ENCODE data around the gene FBXO34.
"Not testable (repeated sequence)": the region's sequence is repeated elsewhere in the genome, so short reads cannot be mapped to it uniquely, and the experiment has no call there.

The FBXO34 gene

DNA sequence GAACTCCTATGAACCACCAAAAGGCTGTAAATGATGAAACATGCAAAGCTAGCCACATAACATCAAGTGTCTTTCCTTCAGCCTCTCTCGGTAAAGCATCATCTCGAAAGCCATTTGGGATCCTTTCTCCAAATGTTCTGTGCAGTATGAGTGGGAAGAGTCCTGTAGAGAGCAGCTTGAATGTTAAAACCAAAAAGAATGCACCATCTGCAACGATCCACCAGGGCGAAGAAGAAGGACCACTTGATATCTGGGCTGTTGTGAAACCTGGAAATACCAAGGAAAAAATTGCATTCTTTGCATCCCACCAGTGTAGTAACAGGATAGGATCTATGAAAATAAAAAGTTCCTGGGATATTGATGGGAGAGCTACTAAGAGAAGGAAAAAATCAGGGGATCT, 79.2 kb downstream of the FBXO34 start:
- no peak for DNase-seq

DNA sequence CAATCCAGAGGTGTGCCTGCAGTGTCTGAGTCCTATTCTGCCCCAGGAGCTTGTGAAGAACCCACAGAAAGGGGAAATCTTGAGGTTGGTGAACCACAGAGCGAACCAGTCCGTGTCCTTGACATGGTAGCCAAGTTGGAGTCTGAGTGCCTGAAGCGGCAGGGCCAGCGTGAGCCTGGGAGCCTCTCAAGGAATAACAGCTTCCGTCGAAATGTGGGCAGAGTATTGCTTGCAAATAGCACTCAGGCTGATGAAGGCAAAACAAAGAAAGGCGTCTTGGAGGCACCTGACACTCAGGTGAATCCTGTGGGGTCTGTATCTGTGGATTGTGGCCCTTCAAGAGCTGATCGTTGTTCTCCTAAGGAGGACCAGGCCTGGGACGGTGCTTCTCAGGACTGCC, 79.9 kb downstream of the FBXO34 start:
- DNase-seq, result no peak

DNA sequence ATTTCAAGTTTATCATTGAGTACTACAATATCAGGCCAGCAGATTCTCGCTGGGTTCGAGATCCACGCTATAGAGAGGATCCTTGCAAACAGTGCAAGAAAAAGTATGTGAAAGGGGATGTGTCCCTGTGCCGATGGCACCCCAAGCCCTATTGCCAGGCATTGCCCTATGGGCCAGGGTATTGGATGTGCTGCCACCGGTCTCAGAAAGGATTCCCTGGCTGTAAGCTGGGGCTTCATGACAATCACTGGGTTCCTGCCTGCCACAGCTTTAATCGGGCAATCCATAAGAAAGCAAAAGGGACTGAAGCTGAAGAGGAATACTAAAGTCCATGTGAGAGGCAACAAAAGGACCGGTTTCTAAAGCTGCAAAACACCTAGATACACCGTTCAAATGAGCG, 81.0 kb downstream of the FBXO34 start:
- no peak for DNase-seq

DNA sequence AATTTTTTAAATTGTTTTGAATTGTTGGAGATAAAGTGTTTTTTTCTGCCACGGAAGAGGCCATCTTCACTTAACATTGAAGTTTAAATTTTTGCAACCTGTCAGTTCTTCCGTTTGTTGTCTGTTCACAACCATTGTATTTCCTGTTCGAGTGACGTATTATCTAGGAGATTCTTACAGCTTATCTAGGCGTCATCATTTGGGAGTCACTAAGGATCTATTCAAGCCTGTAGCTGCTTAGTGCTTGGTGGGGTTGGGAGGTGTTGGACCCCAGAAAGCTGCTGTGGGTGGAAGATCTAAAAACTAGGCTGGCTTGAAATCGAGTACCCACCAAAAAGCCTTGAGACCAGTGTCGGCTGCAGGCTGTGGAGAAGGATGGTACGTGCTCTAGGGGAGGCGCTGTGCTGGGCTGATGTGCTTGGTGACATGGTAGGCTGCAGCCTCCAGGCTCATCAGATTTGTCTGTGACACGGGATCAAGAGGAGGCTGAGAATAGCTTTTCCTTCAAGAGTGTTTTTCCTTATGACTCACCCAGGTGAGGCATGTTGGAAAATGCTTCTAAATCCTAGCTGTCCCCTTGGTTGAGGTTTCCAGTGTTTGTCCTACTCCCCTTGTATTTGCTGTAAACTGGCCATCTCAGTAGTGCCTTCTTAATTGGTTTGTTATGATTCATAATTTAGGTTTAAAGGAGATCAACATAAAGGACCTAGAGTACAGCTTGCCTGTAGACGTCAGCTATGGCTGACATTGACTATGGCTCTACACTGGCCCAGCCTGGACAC, 82.7 kb downstream of the FBXO34 start:
- DNase-seq, result no peak

DNA sequence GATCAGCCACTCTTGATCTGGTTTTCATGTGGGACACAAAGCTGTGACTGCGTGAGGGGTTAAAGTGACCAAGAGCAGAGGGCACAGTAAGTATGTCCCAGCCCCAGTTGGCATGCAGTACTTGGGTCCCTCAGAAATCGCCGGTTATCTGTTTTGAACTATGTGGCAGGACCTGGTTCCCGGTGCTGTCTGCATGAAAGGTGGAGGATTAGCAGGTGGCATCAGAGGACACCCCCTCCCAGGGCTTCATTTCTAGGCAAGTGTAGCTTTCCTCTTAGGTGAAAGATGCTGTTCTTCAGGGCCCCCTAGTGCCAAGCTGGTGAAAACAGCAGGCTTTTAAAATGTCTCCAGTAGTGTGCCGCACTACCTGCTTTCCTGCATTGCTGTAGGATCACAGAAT, 83.3 kb downstream of the FBXO34 start:
- no peak for DNase-seq

DNA sequence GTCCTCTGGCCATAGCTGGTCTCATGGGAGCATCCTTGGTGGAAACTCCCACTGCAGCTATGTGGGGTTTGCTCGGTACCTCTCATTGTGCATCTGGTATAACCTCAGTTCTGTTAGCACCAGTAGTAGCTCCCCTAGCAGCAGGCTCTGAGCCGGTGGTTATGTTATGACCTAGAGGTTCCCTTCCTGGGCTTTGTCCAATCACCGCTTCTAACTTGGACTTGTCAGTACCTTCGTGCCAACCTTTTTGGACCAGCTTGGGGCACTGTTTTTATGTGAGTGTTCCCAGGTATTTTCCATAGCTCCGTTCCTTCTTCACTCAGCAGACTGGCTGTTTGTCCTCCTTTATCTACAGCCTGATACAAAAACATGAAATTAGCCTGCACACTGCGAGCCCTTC, 84.7 kb downstream of the FBXO34 start:
- no peak for DNase-seq

DNA sequence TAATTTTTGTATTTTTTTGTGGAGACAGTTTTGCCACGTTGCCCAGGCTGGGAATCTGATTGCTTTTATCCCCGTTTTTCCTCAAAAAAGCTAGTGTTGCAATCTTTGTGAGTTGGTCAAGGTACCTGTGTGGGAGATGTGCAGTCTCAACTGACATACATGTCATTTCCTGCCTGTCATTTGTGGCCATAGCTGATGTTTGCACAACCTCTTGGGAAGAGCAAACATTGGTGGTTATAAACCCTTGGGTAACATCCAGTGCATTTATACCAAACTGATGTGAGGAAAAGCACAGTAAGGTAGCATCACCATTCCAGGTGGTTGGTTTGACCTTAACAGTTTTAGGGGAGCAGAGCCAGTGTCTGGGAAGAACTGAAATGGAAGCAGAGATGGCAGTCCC, 85.7 kb downstream of the FBXO34 start:
- DNase-seq, result no peak

DNA sequence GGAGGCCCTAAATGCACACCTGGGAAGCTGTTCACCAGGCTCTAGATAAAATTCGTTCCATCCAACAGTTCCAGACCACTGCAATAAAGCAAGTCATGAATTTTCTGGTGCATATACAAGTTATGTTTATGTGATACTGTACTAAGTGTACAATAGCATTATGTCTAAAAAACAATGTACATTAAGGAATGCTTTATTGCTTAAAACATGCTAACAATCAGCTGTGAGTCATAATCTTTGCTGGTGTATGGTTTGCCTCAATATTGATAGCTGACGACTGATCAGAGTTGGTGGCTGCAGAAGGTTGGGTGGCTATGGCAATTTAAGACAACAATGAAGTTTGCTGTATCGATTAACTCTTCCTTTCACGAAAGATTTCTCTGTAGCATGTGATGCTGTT, 88.1 kb downstream of the FBXO34 start:
- DNase-seq, result no peak

DNA sequence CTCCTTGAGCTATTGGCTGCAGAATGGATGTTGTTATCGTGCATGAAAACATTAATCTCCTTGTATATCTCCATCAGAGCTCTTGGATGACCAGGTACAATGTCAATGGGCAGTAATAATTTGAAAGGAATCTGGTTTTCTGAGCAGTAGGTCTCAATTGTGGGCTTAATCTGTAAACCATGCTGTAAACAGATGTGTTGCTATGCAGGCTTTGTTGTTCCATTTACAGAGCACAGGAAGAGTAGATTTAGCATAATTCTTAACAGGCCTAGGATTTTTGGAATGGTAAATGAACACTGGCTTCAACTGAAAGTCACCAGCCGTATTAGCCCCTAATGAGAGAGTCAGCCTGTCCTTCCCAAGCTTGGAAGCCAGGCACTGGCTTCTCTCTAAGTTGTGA, 90.0 kb downstream of the FBXO34 start:
- no peak for DNase-seq

DNA sequence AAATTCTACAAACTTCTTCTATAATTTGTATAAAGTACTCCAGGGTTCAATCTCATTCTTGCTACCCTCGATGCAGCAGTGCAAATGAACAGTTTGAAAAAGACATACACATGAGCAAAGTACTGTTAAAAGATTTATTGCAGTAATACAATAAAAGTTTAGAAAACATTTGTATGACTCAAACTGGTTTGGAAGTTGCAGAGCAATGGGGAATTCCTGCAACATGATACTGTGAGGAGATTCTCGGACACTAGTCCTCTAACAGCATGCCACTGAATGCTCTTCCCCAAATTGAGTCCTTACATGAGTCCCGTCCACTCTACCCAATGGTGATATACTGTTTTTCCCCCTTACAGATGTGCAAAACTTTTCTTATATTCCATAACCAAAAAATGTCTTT, 95.0 kb downstream of the FBXO34 start:
- DNase-seq, result no peak

DNA sequence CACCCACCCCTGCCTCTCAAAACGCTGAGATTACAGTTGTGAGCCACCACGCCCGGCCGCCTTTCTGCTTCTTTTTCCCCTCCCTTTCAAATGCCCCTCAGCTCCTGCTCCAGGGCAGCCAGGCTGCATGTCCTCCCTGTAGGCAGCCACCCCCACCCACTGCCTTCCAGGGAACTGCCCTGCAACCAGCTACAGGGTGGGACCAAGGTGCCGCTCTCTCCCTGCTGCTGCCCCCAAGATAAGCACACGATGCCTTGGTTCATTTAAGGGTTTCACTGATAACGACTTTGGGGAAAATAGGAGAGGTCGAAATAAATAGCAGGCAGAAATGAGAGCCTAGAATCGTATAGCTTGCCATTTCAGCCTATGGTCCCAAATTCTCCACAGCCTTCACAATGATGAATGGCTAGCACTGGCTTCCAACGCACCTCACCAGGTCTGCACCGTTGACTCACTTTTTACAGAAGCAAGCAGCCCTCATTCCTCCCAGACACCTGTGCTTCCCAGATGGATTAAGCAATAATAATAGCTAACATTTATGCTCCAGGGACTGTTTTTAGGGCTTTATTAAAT, 99.7 kb downstream of the FBXO34 start:
- no peak for DNase-seq

DNA sequence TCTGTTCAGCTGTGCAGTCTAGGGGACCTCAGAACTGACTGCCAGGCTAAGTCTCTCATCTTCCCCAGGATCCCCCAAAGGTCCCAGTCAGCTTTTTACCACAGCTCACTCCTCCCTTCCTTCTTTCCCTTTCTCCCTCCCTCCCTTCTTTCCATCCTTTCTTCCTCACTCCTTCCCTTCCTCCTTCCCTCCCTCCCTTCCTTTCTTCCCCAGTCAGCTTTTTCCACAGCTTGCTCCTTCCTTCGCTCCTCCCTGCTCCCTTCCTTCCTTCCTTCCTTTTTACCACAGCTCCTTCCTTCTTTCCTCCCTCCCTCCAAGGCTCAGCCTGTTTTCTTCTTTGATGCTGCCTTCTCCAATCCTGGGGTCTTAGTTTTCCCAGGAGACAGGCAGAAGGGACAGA, 101.2 kb downstream of the FBXO34 start:
- DNase-seq, result no peak

DNA sequence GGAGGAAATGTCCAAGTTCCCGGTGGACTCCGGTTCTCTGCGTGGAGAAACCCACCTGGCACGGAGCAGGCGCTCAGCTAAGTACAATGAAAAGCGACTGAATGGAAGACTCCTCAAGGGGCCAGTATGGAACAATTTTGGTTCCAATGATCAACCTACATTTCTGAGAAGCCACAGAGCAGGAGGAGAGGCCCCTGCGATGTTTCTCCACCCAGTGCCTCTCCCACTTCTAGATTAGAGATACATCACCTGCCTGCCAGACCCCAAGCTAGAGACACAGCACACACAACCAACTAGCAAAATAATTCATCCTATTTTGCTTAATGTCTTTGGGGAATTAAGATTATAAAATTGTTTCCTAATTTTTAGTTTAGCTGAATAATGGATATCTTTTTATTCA, 101.6 kb downstream of the FBXO34 start:
- no peak for DNase-seq

DNA sequence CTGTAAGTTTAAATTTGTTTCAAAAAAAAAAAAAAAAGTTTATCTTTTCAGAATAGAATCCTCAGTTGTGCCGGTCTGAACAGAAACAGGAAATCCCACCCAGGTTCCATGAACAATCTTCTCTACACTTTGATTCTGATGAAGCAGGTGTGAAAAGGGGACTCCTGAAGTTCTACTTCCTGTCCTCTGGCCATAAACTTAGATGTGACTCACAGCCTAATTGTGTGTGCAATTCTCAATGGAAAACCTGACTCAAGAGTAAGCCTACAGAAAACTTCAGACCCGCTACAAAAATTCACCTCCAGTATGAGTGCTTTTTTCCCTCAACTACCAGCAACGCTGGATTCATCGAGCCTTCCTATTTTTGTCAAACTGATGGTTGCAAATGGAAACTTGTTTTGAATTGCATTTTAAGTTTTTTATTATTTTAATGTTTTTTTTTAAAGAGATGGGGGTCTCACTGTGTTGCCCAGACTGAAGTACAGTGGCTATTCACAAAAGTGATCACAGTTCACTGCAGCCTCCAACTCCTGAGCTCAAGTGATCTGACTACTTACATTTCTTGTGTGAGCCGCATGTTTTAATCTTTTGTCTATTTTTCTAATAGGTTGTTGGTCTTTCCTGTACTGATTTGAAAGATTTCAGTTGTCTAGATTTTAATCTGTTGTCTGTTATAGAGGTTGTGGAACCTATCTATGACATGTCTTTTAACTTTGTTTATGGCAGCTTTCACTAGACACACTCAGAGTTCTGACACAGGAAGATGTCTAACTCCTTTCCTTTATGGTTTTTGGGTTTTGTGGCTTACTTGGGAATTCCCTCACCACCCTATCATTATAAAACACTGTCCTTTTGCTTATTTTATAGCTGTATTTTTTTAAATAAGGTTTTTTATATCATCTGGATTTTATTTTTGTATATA, 102.8 kb downstream of the FBXO34 start:
- no peak for DNase-seq

DNA sequence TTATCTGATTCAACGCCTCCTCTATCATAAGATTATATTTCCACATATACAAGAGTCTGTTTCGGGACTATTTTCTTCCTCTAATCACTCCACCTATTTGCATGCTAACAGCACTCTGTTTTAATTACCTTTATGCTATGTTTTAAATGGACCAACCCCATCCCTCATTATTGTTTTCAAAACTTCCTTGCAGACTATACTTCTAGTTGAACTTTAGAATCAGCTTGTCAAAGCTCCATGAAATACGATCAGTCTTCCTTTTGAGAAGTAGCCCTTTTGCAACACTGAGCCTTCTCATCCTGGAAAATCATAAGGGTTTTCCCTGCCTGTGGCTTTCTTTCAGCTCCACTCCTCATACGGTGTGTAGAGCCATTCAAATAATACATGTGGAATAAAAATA, 103.5 kb downstream of the FBXO34 start:
- no peak for DNase-seq

DNA sequence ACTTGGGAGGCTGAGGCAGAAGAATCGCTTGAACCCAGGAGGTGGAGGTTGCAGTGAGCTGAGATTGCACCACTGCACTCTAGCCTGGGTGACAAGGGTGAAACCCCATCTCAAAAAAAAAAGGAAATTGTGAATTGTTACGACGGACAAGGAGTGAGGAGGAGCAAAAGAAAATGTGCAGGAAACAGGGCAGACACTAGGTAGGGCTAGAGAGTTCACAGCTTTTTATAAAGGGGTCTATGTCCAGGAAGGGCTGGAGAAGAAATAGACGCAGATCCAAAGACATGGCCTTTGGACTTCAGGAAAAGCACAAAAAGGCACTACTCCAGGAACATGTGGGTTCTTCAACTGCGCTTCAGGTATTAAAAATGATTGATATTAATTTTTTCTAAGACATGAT, 106.0 kb downstream of the FBXO34 start:
- DNase-seq, result no peak

DNA sequence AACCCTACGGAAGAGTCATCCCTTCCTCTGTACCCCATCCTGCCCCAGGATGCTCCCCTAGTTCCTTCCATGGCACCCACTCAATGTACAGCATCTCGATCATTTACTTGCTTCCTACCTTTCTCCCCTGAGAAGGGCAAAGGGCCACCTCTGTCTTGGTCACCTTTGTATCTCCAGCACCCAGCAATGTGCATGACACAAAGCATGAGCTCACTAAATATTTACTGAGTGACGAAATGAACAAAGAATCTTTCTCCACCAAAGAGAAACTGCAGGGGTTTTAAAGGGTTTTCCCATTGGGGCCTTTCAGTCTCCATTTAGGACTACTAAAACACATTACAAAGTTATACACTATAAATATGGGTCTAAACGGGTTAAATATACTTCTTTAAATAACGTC, 109.8 kb downstream of the FBXO34 start:
- DNase-seq, result no peak

DNA sequence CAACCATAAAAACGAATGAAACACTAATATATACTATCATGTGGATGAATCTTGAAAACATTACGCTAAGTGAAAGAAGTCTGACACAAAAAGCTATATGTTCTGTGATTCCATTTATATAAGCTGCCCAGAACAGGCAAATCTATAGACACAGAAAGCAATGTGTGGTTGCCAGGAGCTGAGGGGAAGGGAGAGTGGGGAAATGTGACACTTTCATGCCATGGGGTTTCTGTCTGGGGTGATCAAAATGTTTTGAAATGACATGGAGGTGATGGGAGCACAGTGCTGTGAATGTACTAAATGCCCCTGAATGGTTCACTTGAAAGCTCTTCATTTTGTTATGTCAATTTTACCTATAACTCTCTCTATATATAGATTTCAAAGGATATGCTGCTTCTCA, 110.3 kb downstream of the FBXO34 start:
- no peak for DNase-seq

DNA sequence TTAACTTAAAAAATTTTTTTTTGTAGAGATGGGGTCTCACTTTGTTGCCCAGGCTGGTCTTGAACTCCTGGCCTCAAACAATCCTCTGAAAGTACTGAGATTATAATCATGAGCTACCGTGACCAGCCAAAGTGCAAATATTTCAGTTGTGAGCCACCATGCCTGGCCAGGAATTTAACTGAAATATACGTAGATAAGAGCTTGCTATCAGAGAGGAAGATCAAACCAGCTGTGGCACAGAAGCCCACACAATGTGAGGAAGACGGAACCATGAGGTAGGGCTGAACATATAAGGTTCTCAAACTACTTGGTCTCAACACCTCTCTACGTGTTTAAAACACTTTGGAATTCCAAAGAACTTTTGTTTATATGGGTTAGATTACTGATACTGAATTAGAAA, 111.3 kb downstream of the FBXO34 start:
- DNase-seq, result no peak

DNA sequence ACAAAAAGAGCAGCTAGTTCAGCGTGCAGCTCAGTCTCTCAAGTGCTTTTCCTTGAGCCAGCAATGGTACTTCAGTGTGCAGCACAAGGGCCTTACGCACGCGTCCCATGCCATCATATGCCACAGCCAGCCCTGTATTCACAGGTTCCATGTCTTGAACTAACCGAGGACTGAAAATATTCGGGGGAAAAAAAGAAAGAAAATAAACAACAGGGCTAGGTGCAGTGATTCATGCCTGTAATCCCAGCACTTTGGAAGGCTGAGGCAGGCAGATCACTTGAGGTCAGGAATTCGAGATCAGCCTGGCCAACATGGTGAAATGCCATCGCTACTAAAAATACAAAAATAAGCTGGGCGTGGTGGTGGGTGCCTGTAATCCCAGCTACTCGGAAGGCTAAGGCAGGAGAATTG, 111.8 kb downstream of the FBXO34 start:
- not testable (repeated sequence) for DNase-seq

DNA sequence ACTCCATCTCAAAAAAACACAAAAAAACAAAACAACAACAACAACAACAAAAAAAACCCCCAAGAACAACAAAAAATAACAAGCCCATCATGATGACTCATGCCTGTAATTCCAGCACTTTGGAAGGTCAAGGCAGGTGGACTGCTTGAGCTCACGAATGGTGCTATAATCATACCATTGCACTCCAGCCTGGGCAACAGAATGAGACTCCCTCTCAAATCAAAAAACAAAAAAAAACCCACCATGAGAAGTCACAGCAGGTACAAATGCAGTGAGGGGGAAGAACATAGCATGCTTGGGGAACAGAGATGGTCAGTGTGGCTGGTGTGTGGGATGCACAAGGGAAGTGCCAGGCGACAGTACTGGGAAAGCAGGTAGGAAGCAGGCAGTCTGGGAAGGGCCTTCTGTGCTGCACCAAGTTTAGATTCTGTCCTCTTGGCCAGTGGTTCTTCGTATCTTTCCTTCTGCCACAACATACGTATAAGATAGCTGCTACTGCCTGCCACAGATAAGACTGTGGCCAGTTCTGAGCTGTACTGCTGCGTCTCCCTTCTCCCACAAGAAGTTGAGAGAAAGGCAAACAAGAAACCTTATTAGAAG, 112.4 kb downstream of the FBXO34 start:
- DNase-seq, result no peak

DNA sequence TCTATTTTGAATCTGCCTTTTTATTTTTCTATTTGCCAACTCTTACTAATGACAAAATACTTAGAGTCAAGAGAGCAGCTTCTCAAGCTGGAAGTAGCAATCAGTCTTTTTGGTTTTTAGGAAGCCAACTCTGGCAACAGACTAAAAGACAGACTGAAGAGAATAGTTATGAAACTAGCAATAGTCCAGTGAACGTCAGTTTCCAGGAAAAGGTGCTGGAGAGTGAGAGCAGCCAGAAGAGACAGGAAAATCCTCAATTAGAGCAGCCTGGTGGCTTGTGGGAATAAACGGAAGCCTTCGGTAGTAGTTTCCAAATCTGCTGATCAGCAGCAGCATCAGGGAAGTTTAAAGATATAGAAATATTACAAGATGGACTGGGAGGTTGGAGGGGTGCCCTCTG, 113.3 kb downstream of the FBXO34 start:
- no peak for DNase-seq

DNA sequence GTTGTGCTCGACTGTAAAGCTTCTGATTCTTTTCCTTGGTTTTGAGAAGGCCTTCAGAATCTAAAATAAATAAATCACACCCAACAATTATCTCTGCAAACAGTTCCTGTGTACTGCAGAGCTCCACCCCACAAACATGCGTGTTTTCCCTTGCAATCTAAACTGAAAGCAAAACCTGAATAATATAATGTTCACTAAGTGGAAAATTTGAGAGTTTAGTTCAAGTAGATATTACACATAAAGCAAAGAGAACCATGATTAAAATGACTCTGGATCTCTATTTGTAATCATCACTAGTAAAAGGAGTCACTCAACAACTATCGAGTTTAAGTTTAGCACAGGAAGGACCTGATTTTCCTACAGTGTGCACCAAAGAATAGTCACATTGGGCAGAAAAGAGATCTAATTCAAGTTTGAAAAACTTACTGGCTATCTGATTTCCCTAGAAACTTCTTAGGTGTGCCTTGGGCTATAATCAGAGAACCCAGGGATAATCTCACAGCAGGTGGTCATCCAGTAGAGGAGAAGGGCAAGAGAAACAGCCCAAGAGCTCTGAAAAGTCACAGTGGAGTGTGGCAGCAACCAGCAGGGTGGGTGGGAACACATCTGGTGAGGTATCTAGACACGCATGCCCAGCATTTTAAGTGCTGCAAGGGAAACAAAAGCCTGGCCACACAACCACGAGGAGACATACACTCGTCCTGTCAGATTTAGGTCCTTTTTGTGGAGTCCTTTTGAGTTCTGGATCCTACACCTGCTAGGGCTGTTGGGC, 115.0 kb downstream of the FBXO34 start:
- DNase-seq, result no peak
